Measurements from ENCODE around the gene PSTPIP1.

DNA sequence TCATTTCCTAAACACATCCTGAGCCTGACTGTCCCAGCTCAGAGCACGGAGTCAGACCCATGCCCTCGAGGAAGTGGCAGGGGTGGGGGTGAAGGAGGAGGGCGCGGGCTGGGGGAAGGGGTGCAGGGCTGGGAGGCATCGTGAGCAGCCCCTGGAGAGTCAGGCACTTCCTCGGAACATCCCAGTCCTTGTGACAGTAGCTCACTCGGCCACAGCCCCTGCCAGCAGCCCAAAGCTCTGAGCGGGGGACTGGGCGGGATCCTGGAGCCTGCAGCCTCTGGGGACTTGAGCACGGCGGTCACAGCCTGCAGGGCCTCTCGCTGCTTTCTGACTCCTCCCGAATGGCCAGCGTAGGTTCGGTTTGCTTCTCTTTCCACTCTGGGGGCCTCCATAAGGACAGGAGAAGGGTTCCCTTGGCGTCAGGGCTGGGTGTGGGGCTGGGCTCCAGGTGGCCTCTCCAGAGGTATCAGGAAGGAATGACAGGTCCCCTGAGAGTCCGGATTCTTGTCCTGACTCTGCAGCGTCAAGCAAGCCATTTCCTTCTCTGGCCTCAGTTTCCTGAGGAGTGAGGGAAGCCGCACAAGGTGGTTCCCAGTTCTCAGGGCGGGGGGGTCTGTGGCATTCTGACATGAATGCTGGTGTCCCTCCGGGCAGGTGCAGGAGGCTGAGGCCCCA, 20.9 kb downstream of the PSTPIP1 start:
- TF ChIP-seq EP300 (IDR thresholded peaks at IDR 0.05) (no peak), CTCF (IDR thresholded peaks at IDR 0.05) (no peak), POLR2AphosphoS5 (IDR thresholded peaks at IDR 0.05) (no peak)
